ENCODE results near the gene ALDH6A1.
A peak's percentile ranks its signal among the peaks of the same experiment; 100 is the strongest.
"Not testable (repeated sequence)": the region's sequence is repeated elsewhere in the genome, so short reads cannot be mapped to it uniquely, and the experiment has no call there.

ALDH6A1 gene

DNA sequence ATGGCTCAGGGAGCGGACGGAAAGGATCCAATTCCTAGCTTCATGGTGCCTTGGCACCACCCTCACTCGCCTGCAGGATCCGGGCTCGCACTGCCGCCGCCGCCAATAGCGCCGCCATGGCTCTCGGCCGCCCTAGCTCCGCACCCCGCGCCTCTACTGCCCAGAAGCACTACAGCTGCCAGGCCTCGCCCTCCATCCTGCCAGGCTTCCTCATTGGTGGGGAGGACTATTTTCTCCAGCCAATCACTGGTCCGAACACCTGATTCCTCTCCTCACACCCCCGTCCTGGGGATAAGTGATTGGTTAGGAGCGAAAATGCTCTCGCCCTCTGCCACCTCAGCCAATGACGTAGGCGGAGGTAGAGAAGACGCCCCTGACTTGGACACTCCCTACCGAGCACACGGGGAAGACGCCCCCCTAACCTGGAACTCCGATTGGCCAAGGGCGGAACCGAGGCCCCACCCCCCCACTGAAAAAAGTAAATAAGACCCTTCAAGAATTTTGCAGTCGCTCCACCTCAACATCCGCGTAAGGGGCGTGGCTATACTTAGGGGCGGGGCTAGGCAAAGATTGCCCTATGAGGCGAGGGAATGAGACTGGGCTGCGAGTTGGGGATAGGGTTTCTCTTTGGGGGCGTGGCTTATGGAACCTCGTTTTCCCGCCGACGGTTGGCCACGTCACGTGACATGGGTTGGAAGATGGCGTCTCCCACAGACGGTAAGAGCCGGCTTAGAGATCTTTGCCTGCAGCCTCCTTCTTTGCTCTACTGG is at the start of gene ALDH6A1, which contains the start of gene LIN52:
Gene ALDH6A1, minus strand, starts transcription at position 177 of the 770 bp plus-strand sequence. Its CDS starts 59 bp downstream, at position 118.
Gene LIN52, plus strand, starts transcription at position 680 of the 770 bp plus-strand sequence. Its CDS starts 19 bp downstream, at position 699.
- peak; percentile 100 for DNase-seq

DNA sequence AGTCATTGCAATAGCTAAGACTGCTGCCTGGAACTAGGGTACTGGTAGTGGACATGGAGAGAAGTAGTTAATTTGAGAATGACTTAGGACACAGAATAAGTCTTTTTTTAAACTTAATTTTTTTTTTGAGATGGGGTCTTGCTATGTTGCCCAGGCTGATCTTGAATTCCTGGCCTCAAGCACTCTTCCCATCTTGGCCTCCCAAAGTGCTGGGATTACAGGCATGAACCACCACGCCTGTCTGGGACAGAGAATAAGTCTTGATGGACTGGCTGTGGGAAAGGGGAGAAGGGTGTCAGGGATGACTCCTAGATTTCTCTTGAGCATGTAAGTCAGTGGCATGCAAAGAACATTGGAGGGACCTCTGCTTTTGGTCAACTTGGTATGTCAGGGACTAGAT is 43.4 kb upstream of the ALDH6A1 start:
- DNase-seq: no peak

GRCh38 chr14:74126315-74127013 is 42.2 kb upstream of the ALDH6A1 start:
- DNase-seq: no peak

DNA sequence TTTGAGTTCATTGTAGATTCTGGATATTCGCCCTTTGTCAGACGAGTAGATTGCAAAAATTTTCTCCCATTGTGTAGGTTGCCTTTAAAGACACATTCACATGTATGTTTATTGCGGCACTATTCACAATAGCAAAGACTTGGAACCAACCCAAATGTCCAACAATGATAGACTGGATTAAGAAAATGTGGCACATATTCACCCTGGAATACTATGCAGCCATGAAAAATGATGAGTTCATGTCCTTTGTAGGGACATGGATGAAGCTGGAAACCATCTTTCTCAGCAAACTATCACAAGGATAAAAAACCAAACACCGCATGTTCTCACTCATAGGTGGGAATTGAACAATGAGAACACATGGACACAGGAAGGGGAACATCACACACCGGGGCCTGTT is 41.2 kb upstream of the ALDH6A1 start:
- not testable (repeated sequence) for DNase-seq

- DNase-seq: not testable (repeated sequence)
These were observed 27.4 kb upstream of the ALDH6A1 start for GRCh38 chr14:74111395-74112216.

GRCh38 chr14:74109369-74109768 is 25.1 kb upstream of the ALDH6A1 start:
- DNase-seq: no peak

DNA sequence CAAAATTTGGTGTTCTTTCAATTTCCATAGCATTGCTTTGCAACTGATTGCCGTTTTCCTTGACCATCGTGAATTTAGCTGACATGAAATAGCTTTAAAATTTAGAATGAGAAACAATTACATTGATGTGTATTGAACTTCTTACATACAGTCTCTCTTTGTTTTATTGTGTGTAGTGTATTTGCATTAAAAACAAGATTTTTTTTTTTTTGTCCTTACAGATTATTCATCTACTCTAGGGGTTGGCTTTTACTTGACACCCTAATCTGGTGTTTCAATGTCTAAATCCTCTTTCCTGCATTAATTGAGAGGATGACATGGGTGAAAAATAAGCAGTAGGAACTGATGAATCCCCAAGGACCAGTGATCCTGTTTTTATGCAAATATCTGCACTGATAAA is 21.1 kb upstream of the ALDH6A1 start:
- DNase-seq: no peak

- DNase-seq: no peak
These were observed 5.2 kb upstream of the ALDH6A1 start for GRCh38 chr14:74089251-74090020.

- DNase-seq: no peak
These were observed 1.6 kb upstream of the ALDH6A1 start for GRCh38 chr14:74085828-74086227.

GRCh38 chr14:74085047-74085637 is 889 bp upstream of the ALDH6A1 start:
- DNase-seq: no peak

- DNase-seq: no peak
These were observed 423 bp downstream of the ALDH6A1 start for GRCh38 chr14:74083784-74084276.

DNA sequence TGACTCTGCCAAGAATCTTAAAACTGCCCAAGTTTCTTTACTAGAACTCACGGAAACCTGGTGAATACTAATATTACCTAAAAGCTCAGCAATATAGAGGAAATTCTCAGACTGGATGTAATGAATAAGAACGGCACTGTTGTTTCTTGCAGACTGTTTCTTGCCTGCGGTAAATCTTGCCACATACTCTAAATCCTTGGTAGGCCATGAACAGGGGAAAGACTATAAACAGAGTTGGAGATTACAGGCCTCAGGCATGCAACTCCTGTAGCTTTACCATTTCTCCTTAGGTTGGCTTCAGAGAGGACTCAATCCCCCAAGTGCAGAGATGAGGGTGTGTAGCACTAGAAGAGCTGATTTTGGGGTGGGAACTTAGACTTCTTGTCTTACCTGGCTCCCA is 1.1 kb downstream of the ALDH6A1 start:
- no peak for DNase-seq

GRCh38 chr14:74081491-74081890 is 2.8 kb downstream of the ALDH6A1 start:
- no peak for DNase-seq

GRCh38 chr14:74080820-74081460 is 3.3 kb downstream of the ALDH6A1 start:
- DNase-seq: no peak

DNA sequence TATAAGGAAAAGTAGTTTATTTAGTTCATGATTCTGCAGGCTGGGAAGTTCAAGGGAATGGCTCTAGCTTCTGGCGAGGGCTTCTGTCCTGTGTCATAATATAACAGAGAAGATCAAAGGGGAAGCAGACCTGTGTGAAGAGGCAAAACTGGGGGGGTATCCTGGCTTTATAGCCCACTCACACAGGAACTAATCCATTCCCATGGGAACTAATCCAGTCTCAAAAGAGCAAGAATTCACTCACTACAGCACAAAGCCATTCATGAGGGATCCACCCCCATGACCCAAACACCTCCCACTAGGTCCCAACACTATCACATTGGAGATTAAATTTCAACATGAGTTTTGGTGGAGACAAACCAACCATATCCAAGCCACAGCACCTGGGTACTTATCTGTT is 6.9 kb downstream of the ALDH6A1 start:
- no peak for DNase-seq

DNA sequence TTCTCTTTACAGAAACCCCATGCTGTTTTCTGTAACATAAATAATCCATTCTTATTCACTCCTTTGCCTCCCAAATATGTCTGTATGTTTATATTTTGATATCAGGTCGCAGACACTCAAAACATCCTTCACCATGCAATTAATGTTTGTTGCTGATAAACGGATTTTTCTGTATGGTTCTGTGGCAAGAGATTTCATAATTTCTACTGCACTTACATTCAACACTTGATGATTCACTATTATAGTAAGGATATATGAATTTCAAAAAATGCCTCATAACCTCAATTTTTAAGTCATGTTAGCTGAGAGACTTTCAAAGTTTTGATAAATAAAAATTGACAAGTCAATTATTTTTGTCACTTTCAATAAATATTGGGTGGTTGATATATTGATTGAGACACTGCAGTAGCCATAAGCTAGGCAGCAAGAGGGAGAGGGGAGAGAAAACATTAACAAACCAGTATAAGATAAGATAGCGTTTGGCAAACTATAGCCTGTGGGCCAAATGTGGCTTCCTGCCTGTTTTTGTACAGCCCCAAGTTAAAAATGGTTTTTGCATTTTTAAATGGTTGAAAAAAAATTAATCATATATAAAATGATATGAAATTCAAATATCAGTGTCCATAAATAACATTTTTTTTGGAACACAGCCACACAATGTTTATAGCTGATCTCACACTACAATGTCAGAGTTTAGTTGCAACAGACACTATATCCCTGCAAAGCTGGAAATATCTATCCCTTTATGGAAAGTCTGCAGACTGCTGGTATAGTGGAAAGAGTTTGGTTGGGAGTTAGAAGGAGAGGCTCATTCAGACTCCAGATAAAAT is 18.3 kb downstream of the ALDH6A1 start:
- DNase-seq: no peak

GRCh38 chr14:74064883-74065282 is 19.4 kb downstream of the ALDH6A1 start:
- no peak for DNase-seq

DNA sequence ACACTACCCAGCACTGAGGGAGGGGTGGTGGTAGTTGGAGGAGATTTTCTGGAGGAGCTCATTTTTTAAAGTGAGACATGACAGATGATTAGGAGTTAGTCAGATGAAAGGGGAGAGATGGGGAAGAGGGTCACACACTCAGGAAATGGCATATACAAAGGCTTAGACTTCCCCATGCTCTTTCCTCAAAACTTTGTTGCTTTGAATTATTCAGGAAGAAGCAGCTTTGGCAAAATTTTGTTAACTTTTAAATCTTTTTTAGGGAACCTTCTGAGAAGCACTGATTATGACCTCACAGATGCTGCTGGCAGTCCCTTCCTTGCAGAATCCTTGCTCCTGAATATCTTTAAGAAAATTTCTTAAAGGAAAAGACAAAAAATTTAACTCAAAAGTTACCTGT is 19.8 kb downstream of the ALDH6A1 start:
- DNase-seq: no peak

- DNase-seq: no peak
These were observed 21.5 kb downstream of the ALDH6A1 start for GRCh38 chr14:74062809-74063150.

DNA sequence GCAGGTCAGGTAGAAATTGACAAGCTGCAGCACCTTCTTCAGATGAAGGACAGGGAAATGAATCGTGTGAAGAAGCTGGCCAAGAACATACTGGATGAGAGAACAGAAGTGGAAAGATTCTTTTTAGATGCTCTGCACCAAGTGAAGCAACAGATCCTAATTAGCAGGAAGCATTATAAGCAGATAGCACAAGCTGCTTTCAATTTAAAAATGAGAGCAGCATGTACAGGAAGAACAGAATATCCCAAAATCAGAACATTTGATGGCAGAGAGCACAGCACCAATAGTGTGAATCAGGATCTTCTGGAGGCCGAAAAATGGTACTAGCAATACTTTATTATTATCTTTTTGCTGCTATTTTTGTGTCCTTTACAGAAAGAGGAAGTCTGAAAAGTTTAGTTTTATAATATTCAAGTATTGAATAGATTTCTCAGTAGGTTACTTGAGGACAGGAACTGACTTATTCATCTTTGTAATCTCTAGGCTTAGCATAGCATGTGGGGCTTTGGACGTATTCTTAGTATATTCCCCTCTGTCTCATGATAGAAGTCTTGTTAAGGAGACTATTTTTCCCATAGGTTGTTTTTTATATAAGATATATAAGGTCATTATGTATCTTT is 34.3 kb downstream of the ALDH6A1 start:
- DNase-seq: no peak

All from stimulated activated CD4-positive, alpha-beta T cell treated with anti-CD3 and anti-CD28 coated beads, Interleukin-4, amount 100 ng/mL, for 24 hours (primary cell).